ENCODE measurements around the gene JAZF1.

Gene JAZF1

GRCh38 chr7:27955011-27955410 lies 225.6 kb downstream of the JAZF1 start:
- DNase-seq, result no peak

GRCh38 chr7:27953777-27954176 lies 226.8 kb downstream of the JAZF1 start:
- DNase-seq, result no peak

- no peak for DNase-seq
Observed at GRCh38 chr7:27953361-27953760, 227.2 kb downstream of the JAZF1 start.

- no peak for DNase-seq
Observed at GRCh38 chr7:27952456-27953285, 227.9 kb downstream of the JAZF1 start.

- DNase-seq, result no peak
Observed at GRCh38 chr7:27950123-27950522, 230.5 kb downstream of the JAZF1 start.

DNA sequence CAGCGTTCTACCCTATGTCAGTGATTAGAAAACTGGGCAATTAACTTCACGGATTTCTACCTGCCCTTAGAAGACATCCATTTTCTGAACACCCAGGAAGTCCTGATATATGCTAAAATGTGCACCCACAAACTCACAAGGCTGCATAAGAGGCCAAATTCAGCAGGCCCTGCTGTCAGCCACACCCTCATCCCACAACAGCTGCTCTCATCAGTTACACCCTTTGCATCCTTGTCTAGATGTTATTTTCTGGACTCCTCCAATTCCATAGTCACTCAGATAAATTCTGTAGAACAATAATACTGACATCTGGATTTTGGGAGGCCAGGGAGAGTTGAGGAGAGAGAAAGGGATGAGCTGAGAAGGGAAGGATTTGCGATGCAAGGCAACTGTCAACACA lies 231.7 kb downstream of the JAZF1 start:
- no peak for DNase-seq

DNA sequence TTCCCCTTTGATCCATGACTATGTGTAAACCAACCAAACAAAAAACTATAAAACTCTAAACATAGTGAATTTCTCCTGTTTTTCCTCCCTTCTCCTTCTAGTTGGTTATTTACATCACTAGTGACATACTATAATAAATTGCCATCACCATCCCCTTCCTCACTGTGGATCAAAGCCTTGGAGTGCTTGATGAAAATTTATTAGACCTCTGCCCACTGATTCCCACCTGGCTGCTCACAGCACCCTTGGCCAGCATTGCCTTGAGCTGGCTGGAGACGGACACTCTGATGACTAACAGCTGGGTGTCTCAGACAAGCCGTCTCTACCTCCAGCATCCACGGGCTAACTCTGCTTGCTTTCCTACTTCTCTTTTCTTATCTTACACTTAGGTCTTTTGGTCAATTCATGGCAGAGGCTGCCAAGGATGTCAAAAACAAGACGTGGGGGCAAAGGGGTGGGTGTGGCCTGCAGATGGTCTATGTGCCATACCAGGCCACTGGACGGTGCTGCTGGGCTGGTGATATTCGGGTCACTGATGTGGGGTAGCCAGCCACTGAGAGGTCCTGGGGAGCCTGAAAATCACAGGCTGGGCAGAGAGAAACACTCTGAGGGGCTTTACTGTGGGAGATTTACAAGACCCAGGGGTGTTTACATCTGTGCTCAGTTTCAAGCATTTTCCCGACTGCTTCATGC lies 232.9 kb downstream of the JAZF1 start:
- DNase-seq, result no peak

- DNase-seq, result no peak
Observed at GRCh38 chr7:27946351-27946750, 234.2 kb downstream of the JAZF1 start.

- no peak for DNase-seq
Observed at GRCh38 chr7:27945058-27945795, 235.4 kb downstream of the JAZF1 start.

DNA sequence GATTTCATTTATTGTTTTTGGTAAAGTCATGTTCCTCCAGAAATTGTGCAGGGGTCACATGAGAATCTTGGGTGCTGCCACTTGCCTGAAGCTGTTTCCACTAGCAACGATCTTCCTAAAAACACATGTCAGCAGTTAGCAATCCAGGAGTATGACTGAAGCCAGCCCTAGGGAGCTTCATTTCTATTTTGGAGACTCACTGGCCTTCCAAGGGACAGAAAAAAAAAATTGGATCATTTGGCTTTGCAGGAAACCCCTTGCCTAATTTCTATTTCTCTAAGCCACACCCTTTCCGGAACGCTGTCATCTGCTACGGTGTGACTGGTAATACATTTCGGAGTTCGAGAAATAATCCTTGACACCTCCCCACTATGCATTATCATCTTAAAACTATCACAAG lies 236.0 kb downstream of the JAZF1 start:
- no peak for DNase-seq

- DNase-seq, result no peak
Observed at GRCh38 chr7:27943241-27943640, 237.4 kb downstream of the JAZF1 start.

- DNase-seq, result no peak
Observed at GRCh38 chr7:27942711-27943110, 237.9 kb downstream of the JAZF1 start.

DNA sequence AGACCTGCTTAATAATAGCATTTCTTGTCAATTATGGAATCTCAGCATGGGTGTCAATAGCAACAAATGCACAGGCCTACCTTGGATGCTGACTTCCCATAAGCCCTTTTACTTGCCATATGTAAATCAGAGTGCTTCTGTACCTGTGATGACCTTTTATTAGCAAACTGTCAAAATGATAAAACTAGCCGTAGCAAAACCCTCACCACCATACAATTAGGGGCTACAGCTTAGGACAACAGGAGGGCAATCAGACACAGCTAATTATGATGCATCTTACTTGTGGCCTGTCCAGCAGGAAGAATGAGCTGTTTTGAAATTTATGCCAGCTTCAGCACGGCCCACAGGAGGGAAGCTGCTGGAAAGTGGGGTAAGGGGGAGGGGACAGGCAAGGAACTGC lies 239.1 kb downstream of the JAZF1 start:
- DNase-seq, result no peak

DNA sequence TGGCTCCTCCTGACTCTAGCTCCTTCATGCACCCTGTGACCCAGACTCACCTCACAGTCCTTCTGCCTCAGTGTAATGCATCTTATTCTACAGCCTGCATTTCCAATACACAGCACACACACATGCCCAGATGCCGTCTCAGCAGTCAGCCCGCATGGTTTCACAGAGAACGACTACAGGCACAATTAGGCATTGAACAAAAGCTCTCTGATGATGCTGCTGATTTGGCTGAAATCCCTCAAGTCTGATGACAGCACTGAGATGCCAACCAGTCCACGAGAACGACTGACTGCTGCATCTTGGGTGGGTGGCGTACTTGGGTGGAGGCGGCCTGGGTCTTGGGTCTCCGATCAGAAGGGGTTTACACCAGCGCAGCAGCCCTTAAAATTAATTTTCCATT lies 240.3 kb downstream of the JAZF1 start:
- DNase-seq, result no peak

- DNase-seq, result no peak
Observed at GRCh38 chr7:27939893-27940292, 240.7 kb downstream of the JAZF1 start.

DNA sequence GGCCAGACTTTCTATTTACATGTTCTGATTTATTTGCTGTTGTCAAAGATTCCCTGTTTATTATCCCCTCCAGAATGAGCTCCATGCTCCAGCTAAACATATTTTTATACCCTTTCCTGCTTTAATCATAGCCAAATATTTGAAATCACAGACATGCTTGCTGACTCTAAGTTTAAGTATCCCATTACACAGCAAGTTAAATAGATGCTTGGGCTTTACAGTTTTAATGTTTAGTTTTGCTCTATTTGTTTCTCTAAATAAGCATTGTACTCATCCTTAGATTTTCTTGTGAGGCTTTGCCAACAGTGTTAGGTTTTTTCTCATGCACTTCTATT lies 243.9 kb downstream of the JAZF1 start:
- DNase-seq, result no peak

- no peak for DNase-seq
Observed at GRCh38 chr7:27936047-27936767, 244.4 kb downstream of the JAZF1 start.

DNA sequence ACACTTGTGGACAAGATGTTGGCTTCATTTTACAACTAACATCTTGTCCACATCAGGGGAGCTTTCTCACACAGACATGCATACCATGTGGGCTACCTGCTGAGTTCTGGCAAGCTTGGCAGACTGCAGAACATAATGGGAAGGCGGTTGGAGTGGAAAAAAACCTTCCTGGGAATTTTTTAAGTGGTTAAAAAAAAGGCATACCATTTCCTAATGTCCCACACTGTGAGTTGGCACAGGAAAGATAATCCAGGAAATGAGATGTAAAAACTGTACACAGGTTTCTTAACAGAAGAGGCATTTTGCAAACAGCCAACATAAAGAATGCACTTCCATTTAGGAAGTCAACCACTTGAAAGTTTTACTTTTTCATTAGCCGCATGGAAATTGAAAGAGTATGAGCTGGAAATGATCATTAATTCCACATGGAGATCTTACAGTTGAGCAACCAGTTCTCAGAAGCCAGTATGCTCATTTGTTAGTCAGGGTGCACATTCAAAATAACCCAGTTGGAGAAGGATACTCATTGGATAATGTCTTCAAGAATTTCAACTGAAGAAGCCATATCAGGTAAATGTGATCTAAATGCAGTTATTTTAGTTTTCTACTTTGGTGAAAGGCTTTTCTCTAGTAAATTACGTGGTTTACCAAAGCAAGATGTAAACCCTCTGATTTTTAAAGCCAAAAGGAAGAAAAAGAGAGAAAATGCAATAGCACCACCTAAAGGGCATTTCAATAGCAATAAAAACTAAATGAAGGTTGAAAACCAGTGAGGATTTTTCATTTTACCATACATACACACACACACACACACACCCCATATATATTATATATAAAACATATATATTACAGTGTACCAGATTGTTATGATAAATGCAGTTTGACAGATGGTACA lies 246.7 kb downstream of the JAZF1 start:
- DNase-seq, result no peak

- DNase-seq, result no peak
Observed at GRCh38 chr7:27930910-27931476, 249.6 kb downstream of the JAZF1 start.

DNA sequence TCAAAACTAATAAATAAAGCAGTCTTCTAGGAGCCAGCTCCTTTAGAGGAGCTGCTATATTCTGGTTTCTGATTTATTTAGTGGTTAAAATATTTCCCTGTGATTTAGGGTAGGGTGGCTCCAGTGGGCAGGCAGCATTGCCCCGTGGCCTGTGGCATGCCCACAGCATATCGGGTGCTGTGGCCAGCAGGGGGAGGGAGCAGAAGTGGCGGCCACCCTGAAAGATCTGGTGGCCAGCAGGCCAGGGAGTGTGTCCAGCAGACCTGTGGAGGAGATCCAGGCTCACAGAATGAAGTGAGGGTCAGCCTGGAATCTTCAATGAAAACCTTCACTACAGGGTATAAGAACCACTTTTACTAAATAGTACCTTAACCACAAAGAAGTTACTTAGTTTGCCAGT lies 251.5 kb downstream of the JAZF1 start:
- no peak for DNase-seq

- no peak for DNase-seq
Observed at GRCh38 chr7:27928001-27928400, 252.6 kb downstream of the JAZF1 start.
